HG03159 (cell line): ENCODE measurements around the gene GSTA1.
"Not testable (repeated sequence)": the region's sequence is repeated elsewhere in the genome, so short reads cannot be mapped to it uniquely, and the experiment has no call there.

Source experiments
- ATAC-seq: cut with Tn5 transposase; IDR thresholded peaks from one replicate; pipeline ENCODE4 v1.9.1; 2021; ENCODE audit warnings: mild to moderate bottlenecking, moderate library complexity; ENCODE audit not compliant: unreplicated experiment

The GSTA1 gene

GRCh38 chr6:52759085-52759484 lies 44.5 kb downstream of the GSTA1 start:
- no peak for ATAC-seq

GRCh38 chr6:52757651-52758338 lies 45.8 kb downstream of the GSTA1 start:
- not testable (repeated sequence) for ATAC-seq

GRCh38 chr6:52754443-52754842 lies 49.2 kb downstream of the GSTA1 start:
- ATAC-seq: no peak

GRCh38 chr6:52753137-52753536 lies 50.5 kb downstream of the GSTA1 start:
- not testable (repeated sequence) for ATAC-seq

- ATAC-seq: no peak
Measured at GRCh38 chr6:52752310-52752709, 51.3 kb downstream of the GSTA1 start.

GRCh38 chr6:52749556-52750152 lies 54.0 kb downstream of the GSTA1 start:
- no peak for ATAC-seq

- ATAC-seq: not testable (repeated sequence)
Measured at GRCh38 chr6:52747301-52747700, 56.3 kb downstream of the GSTA1 start.

- ATAC-seq: no peak
Measured at GRCh38 chr6:52746213-52746612, 57.4 kb downstream of the GSTA1 start.

- ATAC-seq: no peak
Measured at GRCh38 chr6:52745764-52746201, 57.8 kb downstream of the GSTA1 start.

GRCh38 chr6:52741872-52742271 lies 61.7 kb downstream of the GSTA1 start:
- no peak for ATAC-seq
